Measurements from ENCODE around the gene ZSCAN5A. TPM values are rescaled to one million over a fixed set of nuclear protein-coding genes. Genes with fewer than 3 reads are reported as not detected.

Gene ZSCAN5A
- total RNA-seq, 6 donors from 2014 or later, result 6.2 to 18.6 (median 11.3) TPM

DNA sequence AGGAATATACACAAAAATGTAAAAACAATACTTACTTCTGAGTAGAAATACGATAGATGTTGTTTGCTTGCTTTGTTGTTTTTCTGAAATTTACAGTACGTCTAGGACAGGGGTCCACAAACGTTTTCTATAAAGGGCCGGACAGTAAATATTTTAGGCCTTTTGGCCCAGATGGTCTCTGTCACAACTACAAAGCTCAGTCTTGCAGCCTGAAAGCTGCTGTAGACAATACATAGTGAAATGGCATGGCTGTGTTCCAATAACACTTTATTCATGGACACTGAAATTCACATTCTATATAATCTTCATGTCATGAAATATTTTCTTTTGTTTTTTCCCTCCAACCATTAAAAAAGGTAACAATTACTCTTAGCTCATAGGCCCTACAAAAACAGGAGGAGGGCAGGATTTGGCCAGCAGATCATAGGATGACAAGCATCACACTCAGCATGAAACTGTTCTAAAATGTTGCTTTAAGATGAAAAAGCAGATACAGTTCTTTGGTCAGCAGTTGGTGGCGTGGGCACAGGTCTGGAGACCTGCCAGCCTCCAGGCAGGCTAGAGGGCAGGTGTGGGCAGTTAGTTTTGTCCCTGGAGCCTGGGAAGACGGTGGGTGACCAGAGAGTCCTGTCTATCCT lies 42.4 kb downstream of the ZSCAN5A start, which contains the start of gene EDDM13:
TSS of gene EDDM13 (plus strand) at position 588 of the 638 bp plus-strand sequence. CDS start 87 bp downstream, outside the sequence.
- DNase-seq (no peak), ATAC-seq (ENCODE audit: low FRiP score in 2 of 2) (no peak)
- Histone ChIP-seq H3K27ac (no peak within 1 kb of the TSS), H3K9me3 (no peaks in the 10 kb centered on the region), H3K36me3 (peaks cover 0 to 4% (median 2%) of the 10 kb centered on the region in 4 donors), H3K4me3 (no peak within 1 kb of the TSS), H3K27me3 (no peaks in the 10 kb centered on the region), H3K4me1 (peaks cover 0 to 6% (median 0%) of the 10 kb centered on the region in 4 donors)
- TF ChIP-seq, protein P1, sequence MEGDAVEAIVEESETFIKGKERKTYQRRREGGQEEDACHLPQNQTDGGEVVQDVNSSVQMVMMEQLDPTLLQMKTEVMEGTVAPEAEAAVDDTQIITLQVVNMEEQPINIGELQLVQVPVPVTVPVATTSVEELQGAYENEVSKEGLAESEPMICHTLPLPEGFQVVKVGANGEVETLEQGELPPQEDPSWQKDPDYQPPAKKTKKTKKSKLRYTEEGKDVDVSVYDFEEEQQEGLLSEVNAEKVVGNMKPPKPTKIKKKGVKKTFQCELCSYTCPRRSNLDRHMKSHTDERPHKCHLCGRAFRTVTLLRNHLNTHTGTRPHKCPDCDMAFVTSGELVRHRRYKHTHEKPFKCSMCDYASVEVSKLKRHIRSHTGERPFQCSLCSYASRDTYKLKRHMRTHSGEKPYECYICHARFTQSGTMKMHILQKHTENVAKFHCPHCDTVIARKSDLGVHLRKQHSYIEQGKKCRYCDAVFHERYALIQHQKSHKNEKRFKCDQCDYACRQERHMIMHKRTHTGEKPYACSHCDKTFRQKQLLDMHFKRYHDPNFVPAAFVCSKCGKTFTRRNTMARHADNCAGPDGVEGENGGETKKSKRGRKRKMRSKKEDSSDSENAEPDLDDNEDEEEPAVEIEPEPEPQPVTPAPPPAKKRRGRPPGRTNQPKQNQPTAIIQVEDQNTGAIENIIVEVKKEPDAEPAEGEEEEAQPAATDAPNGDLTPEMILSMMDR (IDR thresholded peaks at IDR 0.05), result no peak
- no peak for TF ChIP-seq EP300 (IDR thresholded peaks at IDR 0.05)
- no peak for TF ChIP-seq POLR2A (IDR thresholded peaks at IDR 0.05)
- TF ChIP-seq POLR2AphosphoS5 (IDR thresholded peaks at IDR 0.05), result no peak
- 85 to 89% methylated on average over 6 of the region's 6 CpGs for WGBS, 2 donors

- ATAC-seq (ENCODE audit: low FRiP score in 2 of 2), result no peak
- Histone ChIP-seq H3K4me1 (peaks cover 0 to 6% (median 0%) of the 10 kb centered on the region in 4 donors), H3K9me3 (no peaks in the 10 kb centered on the region), H3K36me3 (no peaks in the 10 kb centered on the region), H3K4me3 (no peak overlapping the region), H3K27me3 (no peaks in the 10 kb centered on the region), H3K27ac (no peak overlapping the region)
- WGBS, 2 donors, result 77 to 82% methylated on average over 6 of the region's 6 CpGs
- DNase-seq, result no peak
- no peak for TF ChIP-seq POLR2A (IDR thresholded peaks at IDR 0.05)
- TF ChIP-seq, protein P1 (IDR thresholded peaks at IDR 0.05), result no peak
- TF ChIP-seq EP300 (IDR thresholded peaks at IDR 0.05), result no peak
- no peak for TF ChIP-seq POLR2AphosphoS5 (IDR thresholded peaks at IDR 0.05)
Measured at GRCh38 chr19:56271151-56271550, 43.5 kb downstream of the ZSCAN5A start.

DNA sequence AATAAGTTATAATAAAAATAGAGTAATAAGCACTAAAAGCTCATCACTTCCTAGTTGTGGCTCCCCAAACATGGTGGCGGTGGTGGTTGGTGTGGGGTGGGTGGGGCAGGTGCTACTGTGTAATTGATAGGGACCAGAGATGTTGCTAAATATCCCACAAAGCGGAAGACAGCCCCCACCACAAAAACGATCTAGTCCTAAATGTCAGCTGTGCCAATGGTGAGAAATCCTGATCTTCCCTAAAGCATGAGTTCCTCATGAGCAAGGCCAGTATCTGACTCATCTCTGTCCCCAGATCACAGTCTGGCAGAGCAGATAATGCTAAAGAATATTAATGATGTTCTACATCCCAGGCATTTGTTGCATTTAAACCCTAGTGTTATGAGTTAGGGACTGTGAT lies 44.0 kb downstream of the ZSCAN5A start:
- ATAC-seq (ENCODE audit: low FRiP score in 2 of 2), result peak in 1 of 2 donors; percentile 61
- Histone ChIP-seq H3K9me3 (no peaks in the 10 kb centered on the region), H3K27me3 (no peaks in the 10 kb centered on the region), H3K27ac (no peak overlapping the region), H3K36me3 (no peaks in the 10 kb centered on the region), H3K4me3 (no peak overlapping the region), H3K4me1 (peaks cover 0 to 6% (median 0%) of the 10 kb centered on the region in 4 donors)
- WGBS, 2 donors, result 72 to 77% methylated on average over 3 of the region's 3 CpGs
- TF ChIP-seq EP300 (IDR thresholded peaks at IDR 0.05) (no peak), POLR2A (IDR thresholded peaks at IDR 0.05) (no peak), POLR2AphosphoS5 (IDR thresholded peaks at IDR 0.05) (no peak)
- TF ChIP-seq, protein P1 (IDR thresholded peaks at IDR 0.05), result no peak
- peak in 1 of 2 donors; percentile 43 for DNase-seq

- TF ChIP-seq POLR2A (IDR thresholded peaks at IDR 0.05) (no peak), POLR2AphosphoS5 (IDR thresholded peaks at IDR 0.05) (no peak), EP300 (IDR thresholded peaks at IDR 0.05) (no peak)
- TF ChIP-seq, protein P1 (IDR thresholded peaks at IDR 0.05), result no peak
- H3K9me3 ChIP-seq, result no peaks in the 10 kb centered on the region
- H3K27me3 ChIP-seq, result no peaks in the 10 kb centered on the region
- DNase-seq, result no peak
- ATAC-seq (ENCODE audit: low FRiP score in 2 of 2), result no peak
- H3K36me3 ChIP-seq, result no peaks in the 10 kb centered on the region
- no peak overlapping the region for H3K27ac ChIP-seq
- 96 to 97% methylated on average over 6 of the region's 6 CpGs for WGBS, 2 donors
- peaks cover 0 to 6% (median 0%) of the 10 kb centered on the region in 4 donors for H3K4me1 ChIP-seq
- H3K4me3 ChIP-seq, result no peak overlapping the region
Measured at GRCh38 chr19:56269348-56269747, 45.3 kb downstream of the ZSCAN5A start.

GRCh38 chr19:56266051-56266450 lies 48.6 kb downstream of the ZSCAN5A start:
- Histone ChIP-seq H3K27ac (no peak overlapping the region), H3K36me3 (no peaks in the 10 kb centered on the region), H3K27me3 (no peaks in the 10 kb centered on the region), H3K4me1 (peaks cover 0 to 2% (median 0%) of the 10 kb centered on the region in 4 donors), H3K9me3 (no peaks in the 10 kb centered on the region), H3K4me3 (no peak overlapping the region)
- DNase-seq, result no peak
- ATAC-seq (ENCODE audit: low FRiP score in 2 of 2), result no peak
- no peak for TF ChIP-seq POLR2A (IDR thresholded peaks at IDR 0.05)
- no peak for TF ChIP-seq POLR2AphosphoS5 (IDR thresholded peaks at IDR 0.05)
- TF ChIP-seq EP300 (IDR thresholded peaks at IDR 0.05), result no peak
- TF ChIP-seq, protein P1 (IDR thresholded peaks at IDR 0.05), result no peak
- 62 to 76% methylated on average over 3 of the region's 3 CpGs for WGBS, 2 donors
